ENCODE data around the gene PRRC2A.

Gene PRRC2A

DNA sequence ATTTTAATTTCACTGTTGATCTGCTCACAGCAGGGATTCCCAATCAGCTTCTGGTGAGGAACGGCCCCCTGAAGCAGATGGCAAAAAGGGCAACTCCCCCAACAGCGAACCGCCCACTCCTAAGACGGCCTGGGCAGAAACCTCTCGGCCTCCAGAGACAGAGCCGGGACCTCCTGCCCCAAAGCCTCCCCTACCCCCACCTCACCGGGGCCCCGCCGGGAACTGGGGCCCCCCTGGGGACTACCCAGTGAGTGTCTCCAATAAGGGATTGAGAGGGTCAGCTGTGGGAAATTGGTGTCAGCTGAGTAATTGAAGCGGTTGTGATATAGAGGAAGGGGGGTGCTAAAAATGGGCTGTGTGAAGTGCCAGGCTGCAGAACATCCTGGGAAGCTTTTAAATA is 6.4 kb downstream of the PRRC2A start:
- DNase-seq, result no peak

DNA sequence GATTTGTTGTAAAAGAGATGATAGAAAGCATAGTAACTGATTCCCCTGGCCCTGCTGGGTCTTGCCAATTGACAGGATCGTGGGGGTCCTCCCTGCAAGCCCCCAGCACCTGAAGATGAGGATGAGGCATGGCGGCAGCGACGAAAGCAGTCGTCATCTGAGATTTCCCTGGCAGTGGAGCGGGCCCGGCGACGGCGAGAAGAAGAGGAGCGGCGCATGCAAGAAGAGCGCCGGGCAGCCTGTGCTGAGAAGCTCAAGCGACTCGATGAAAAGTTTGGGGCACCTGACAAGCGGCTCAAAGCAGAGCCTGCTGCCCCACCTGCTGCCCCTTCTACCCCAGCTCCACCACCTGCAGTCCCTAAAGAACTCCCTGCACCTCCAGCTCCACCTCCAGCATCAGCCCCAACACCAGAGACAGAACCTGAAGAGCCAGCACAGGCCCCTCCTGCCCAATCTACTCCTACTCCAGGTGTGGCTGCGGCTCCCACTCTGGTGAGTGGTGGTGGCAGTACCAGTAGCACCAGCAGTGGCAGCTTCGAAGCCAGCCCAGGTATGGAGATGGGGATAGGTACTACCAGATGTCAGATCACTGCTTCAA is 7.3 kb downstream of the PRRC2A start:
- no peak for DNase-seq

DNA sequence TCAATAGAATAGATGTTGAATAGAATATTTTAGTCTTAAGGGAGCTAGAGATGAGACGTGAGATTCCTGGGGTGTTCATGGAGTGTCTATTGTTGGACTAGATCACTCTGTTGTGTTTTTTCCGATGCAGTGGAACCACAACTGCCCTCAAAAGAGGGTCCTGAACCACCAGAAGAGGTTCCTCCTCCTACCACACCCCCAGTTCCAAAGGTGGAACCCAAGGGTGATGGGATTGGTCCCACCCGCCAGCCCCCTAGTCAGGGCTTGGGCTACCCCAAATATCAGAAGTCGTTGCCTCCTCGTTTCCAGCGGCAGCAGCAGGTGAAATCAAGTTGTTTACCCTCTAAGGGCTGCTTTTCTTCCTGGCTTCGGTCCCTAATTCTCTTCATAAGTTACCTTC is 8.5 kb downstream of the PRRC2A start:
- no peak for DNase-seq

DNA sequence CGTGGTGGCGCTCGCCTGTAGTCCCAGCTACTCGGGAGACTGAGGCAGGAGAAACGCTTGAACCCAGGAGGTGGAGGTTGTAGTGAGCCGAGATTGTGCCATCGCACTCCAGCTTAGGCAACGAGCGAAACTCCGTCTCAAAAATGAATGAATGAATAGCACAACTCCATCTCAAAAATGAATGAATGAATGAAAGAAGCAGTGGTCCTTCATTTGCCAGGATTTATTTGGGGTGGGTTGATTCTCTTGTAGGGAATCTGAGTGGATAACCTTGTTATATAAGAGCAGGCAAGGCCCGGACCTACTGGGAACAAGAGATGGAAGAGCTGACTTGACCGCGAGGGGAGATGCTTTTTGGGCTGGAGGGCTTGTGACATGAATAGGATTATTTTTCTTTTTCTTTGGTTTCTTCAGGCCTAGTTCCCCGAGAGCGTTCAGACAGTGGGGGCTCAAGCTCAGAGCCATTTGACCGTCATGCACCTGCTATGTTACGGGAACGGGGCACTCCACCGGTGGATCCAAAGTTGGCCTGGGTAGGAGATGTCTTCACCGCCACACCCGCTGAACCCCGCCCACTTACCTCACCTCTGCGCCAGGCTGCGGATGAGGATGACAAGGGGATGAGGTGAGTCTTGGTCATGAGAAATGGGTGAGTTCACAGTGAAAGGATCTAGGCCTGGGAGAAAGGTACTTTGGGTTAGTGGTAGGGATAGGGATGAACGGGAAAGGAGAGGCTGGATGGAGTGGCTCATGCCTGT is 9.8 kb downstream of the PRRC2A start:
- no peak for DNase-seq

GRCh38 chr6:31631209-31631608 is 10.7 kb downstream of the PRRC2A start:
- DNase-seq, result no peak

DNA sequence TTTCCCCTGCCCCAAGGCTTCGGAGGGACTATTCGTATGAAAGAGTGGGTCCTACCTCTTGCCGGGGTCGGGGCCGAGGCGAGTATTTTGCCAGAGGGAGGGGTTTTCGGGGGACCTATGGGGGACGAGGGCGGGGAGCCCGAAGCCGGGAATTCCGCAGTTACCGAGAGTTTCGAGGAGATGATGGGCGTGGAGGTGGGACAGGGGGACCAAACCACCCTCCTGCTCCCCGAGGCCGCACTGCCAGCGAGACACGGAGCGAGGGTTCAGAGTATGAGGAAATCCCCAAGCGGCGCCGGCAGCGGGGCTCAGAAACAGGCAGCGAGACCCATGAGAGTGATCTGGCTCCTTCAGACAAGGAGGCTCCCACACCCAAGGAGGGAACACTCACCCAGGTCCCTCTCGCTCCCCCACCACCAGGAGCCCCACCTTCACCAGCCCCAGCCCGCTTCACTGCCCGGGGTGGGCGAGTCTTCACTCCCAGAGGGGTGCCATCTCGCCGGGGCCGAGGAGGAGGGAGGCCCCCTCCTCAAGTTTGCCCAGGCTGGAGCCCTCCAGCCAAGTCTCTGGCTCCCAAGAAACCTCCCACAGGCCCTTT is 11.3 kb downstream of the PRRC2A start:
- DNase-seq, result no peak

- DNase-seq, result no peak
Observed at GRCh38 chr6:31632279-31632946, 11.9 kb downstream of the PRRC2A start.

GRCh38 chr6:31633447-31633846 is 12.9 kb downstream of the PRRC2A start:
- DNase-seq, result no peak

GRCh38 chr6:31634131-31634530 is 13.6 kb downstream of the PRRC2A start:
- DNase-seq, result no peak

GRCh38 chr6:31634969-31635575 is 14.6 kb downstream of the PRRC2A start:
- no peak for DNase-seq

DNA sequence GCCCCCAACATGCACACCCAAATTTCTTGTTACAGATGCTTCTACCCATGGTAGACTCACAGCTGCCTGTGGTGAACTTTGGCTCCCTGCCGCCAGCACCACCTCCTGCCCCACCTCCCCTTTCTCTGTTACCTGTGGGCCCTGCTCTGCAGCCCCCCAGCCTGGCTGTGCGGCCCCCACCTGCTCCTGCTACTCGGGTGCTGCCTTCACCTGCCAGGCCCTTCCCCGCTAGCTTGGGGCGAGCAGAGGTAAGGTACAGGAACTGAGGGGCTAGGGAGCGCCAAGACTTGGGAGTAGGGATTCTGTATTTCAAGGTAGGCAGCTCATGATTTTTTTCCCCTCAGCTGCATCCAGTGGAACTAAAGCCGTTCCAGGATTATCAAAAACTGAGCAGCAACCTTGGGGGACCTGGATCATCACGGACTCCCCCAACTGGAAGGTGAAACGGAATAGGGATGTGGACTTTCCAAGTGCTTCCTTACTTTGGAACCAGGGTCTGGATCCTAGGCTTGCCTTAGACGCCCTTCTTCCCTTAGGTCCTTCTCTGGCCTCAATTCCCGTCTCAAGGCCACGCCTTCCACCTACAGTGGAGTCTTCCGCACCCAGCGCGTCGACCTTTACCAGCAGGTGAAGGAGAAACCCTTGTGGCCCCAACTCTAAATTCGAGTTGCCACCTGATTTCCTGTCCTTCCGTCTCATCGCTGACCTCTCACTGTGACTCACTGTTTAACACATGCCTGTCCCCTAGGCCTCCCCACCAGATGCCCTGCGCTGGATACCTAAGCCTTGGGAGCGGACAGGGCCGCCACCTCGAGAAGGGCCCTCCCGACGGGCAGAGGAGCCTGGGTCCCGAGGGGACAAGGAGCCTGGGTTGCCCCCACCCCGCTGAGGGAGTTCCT is 16.4 kb downstream of the PRRC2A start:
- DNase-seq, result no peak

- no peak for DNase-seq
Observed at GRCh38 chr6:31639043-31639442, 18.5 kb downstream of the PRRC2A start.

DNA sequence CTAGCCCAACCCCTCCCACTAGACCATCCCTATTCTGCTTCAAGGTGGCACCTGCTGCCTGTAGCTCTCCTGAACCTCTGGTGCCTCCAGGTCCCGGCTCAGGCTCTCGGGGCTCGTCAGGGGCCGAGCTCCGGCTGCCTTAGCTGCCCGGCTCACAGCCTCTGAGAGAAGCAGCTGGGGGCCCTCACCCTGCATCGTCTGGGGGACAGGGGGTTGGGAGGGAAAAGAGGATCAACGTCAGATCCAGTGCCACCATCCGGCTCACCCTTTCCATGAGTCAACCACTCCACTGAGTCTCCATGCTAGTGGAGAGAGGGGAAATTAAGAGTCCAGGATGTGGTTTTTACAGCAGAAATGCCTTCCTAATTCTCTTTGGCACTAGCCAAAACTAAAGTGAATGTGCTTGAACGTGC is 18.9 kb downstream of the PRRC2A start:
- no peak for DNase-seq

DNA sequence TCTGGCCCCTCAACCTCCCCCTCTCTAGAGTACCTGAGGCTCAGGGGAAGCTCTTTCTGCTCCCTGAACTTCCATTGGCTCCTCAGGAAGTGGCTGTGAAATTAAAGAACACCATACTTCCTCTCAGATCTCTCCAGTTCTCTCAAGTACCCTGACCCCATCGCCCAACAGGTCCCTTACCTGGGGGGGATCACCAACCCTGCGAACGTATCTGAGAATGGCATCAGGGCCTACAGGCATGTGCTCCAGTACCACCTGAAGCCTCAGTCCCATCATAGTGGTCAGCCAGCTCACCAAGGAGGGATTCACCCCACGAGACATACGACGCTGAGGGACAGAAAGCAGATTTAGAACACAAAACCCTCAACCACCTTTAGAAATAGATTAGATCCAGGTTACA is 20.1 kb downstream of the PRRC2A start:
- no peak for DNase-seq

GRCh38 chr6:31641370-31641769 is 20.9 kb downstream of the PRRC2A start:
- DNase-seq, result no peak

- DNase-seq, result no peak
Observed at GRCh38 chr6:31642798-31643570, 22.5 kb downstream of the PRRC2A start.

DNA sequence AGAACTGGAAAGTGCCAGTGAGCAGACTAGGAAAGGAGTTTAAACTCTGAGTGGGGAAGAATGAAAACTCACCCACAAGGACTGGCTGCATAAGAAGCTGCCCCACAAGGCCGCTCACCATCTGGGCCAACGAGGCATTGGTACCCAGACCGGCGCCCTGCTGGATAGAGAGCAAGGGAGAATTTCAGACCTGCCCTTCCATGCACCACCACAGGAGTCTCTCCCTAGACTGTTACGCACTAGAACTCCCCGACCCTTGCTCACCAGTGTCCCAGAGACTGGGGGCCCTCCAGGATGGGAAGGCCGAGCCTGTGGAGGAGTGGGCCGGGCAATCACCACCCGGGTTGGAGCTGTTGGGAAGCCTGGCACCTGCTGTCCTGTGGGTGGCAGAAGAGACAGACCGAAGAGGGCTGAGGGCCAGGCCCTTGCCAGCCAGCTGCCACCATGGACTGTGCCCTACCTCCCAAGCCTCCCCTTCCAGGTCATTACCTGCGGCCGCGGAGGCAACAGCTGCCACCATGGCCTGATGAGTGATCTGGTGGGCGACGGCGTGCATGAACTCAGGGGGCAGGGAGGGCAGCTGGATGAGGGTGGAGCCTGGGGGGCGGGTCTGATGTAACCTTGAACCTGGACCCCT is 23.4 kb downstream of the PRRC2A start:
- DNase-seq, result no peak

GRCh38 chr6:31645325-31645724 is 24.8 kb downstream of the PRRC2A start:
- no peak for DNase-seq

- DNase-seq, result no peak
Observed at GRCh38 chr6:31651602-31652191, 31.2 kb downstream of the PRRC2A start.

DNA sequence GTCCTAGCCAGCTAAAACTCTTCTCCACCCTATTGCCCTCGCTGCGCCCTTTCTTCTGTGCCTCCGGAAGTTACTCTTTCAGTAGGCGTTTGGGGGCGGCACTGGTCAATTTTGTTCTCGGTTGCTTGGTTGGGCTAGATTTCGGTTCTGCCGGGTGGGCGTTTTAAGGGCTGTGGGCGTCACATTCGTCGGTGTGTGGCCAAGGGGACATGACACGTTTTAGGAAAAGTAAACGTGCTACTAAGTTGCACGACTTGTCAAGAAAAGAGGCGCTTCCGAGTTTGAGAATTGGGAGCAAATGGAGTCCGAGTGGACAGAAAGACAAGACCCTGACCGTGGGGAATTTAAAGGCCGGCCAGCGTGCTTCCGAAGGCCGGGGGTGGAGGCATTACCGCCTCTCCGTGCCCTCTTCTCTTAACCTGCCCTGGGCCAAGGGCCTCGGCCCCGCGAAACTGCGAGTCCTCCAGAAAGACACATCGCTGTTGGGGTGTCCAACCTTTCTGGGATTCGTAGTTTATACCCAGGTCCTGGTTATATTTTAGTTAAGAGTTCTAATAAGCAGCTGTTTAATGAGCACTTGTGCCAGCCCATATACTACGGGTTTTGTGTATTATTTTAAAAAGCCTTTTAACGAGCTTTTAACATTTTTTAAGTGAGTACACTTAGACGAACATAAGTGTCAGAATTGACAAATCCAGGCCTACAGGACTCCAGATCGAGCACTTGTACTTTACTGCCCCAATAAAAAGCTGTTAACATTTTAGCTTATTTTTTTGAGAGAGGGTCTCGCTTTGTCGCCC is 32.6 kb downstream of the PRRC2A start:
- DNase-seq, result no peak
